K562 (cell line): ENCODE data around the gene RPS6KA2. TPM values are rescaled to one million over a fixed set of nuclear protein-coding genes. Genes with fewer than 3 reads are reported as not detected.

Source experiments
- ATAC-seq: fragments of 200-7000 bp; cut with Tn5 transposase; 3 replicates; pipeline ENCODE4 v1.9.1; 2020; ENCODE audit warnings: moderate library complexity
- BruUV-seq: library from RNA; stranded (reverse); fragments of 400-500 nt; replicated peaks from 2 replicates; lab custom pipeline; 2021; lab: Mats Ljungman, UMichigan
- CTCF ChIA-PET: fragments of 300-600 bp; formaldehyde crosslinking; extraction: SDS; loops from one replicate; lab custom pipeline; 2021; ENCODE audit warnings: low intra/inter-chr PET ratio; lab: Yijun Ruan, JAX
- POLR2A ChIA-PET: fragments of 300-600, 350-650 bp; sonication (Branson Sonifier 250); formaldehyde crosslinking; extraction: SDS; loops from one replicate; lab custom pipeline; 2021; ENCODE audit warnings: antibody characterized with exemption, inconsistent platforms; lab: Yijun Ruan, JAX
- DNase-seq, 4 experiments: peaks; one replicate each; pipeline versions ENCODE4 v3.0.0 to v3.0.0-alpha.2; 2011 to 2018; ENCODE audit warnings: low spot score in 3 of 4, mixed read lengths in 3 of 4; ENCODE audit errors: extremely low read depth in 1 of 4
- FAIRE-seq: peaks from 2 replicates; lab custom pipeline; 2011; peaks lifted over from hg19 to GRCh38; lab: Jason Lieb, UNC
- H2AFZ ChIP-seq: 2 replicates; pipeline ENCODE4 v1.6.0; 2011; ENCODE audit warnings: low read depth, low read length, control low read depth, inconsistent platforms
- H3K27ac ChIP-seq: fragments of 200-600 bp; 3 replicates; pipeline ENCODE4 v1.8.0; 2011; ENCODE audit warnings: low read depth, mild to moderate bottlenecking, control low read depth, inconsistent platforms, low read length, moderate library complexity, mixed read lengths; ENCODE audit errors: extremely low read depth
- H3K27me3 ChIP-seq, 2 experiments: fragments of 300-600 bp in 1 of 2; 2 replicates in 1 of 2; 3 replicates in 1 of 2; pipeline versions ENCODE4 v1.6.0 to v1.8.0; 2011; ENCODE audit warnings: inconsistent platforms in 2 of 2, low read length in 2 of 2, mild to moderate bottlenecking in 1 of 2, mixed read lengths in 1 of 2, moderate library complexity in 1 of 2; ENCODE audit not compliant: control insufficient read depth in 2 of 2, insufficient read depth in 2 of 2
- H3K36me3 ChIP-seq: fragments of 300-600 bp; 3 replicates; pipeline ENCODE4 v1.8.0; 2011; ENCODE audit warnings: mild to moderate bottlenecking, low read length, inconsistent platforms; ENCODE audit not compliant: control insufficient read depth, insufficient read depth
- H3K4me1 ChIP-seq, 2 experiments: fragments of 200-600 bp in 1 of 2; replicated peaks in 1 of 2; 2 replicates in 1 of 2; 3 replicates in 1 of 2; pipeline versions ENCODE4 v1.5.1 to v1.8.0; 2011; ENCODE audit warnings: inconsistent platforms in 2 of 2, low read length in 2 of 2, mild to moderate bottlenecking in 1 of 2, mixed read lengths in 1 of 2, moderate library complexity in 1 of 2; ENCODE audit not compliant: control insufficient read depth in 2 of 2, insufficient read depth in 2 of 2
- H3K4me2 ChIP-seq: 2 replicates; pipeline ENCODE4 v1.6.1; 2011; ENCODE audit warnings: low read length, control low read depth, inconsistent platforms, mixed read lengths; ENCODE audit not compliant: insufficient read depth
- H3K4me3 ChIP-seq: fragments of 200-600 bp; sonication (generic), shearing (Covaris generic); 2 replicates; pipeline ENCODE4 v1.5.1; 2016; ENCODE audit warnings: control low read depth, inconsistent platforms
- H3K79me2 ChIP-seq: fragments of 200-600 bp; 3 replicates; pipeline ENCODE4 v1.8.0; 2011; ENCODE audit warnings: low read length, inconsistent platforms; ENCODE audit not compliant: control insufficient read depth, insufficient read depth
- H3K9ac ChIP-seq, 2 experiments: 2 replicates each; pipeline versions ENCODE4 v1.6.0 to v1.6.1; 2011; ENCODE audit warnings: low read depth in 2 of 2, low read length in 2 of 2, control low read depth in 1 of 2, inconsistent platforms in 1 of 2, mild to moderate bottlenecking in 1 of 2, mixed read lengths in 1 of 2; ENCODE audit not compliant: insufficient read depth in 1 of 2
- H3K9me1 ChIP-seq: one replicate; pipeline ENCODE4 v1.6.0; 2011; ENCODE audit warnings: inconsistent platforms, mild to moderate bottlenecking, low read length, moderate library complexity; ENCODE audit not compliant: control insufficient read depth, insufficient read depth
- H3K9me3 ChIP-seq: replicated peaks from 2 replicates; pipeline ENCODE4 v1.5.1; 2011; ENCODE audit warnings: low read depth, low read length, inconsistent platforms; ENCODE audit not compliant: control insufficient read depth, insufficient read depth
- H4K20me1 ChIP-seq: replicated peaks from 2 replicates; pipeline ENCODE4 v1.6.1; 2011; ENCODE audit warnings: low read length, inconsistent platforms, mixed read lengths; ENCODE audit not compliant: control insufficient read depth, insufficient read depth
- C11orf30 ChIP-seq: fragments of 450-650 bp; IDR thresholded peaks from 2 replicates; pipeline ENCODE4 v1.6.1; 2016; ENCODE audit warnings: low read depth, mild to moderate bottlenecking
- CBX5 ChIP-seq: IDR thresholded peaks from 2 replicates; pipeline ENCODE4 v1.6.1; 2014; ENCODE audit warnings: low read depth, borderline replicate concordance
- DDX20 ChIP-seq: fragments of 450-650 bp; IDR thresholded peaks from 2 replicates; pipeline ENCODE4 v1.6.1; 2016; ENCODE audit warnings: missing genetic modification characterization, low read depth, mild to moderate bottlenecking, missing compliant biosample characterization, moderate library complexity
- KDM4B ChIP-seq, 2 experiments: fragments of 450-650 bp in 1 of 2; sonication (generic) in 1 of 2; IDR thresholded peaks; 2 replicates each; pipeline ENCODE4 v1.6.1; 2016 to 2017; ENCODE audit warnings: borderline replicate concordance in 2 of 2, antibody characterized with exemption in 1 of 2, low read depth in 1 of 2, mild to moderate bottlenecking in 1 of 2
- MAFG ChIP-seq: fragments of 450-650 bp; conservative IDR thresholded peaks from 2 replicates; pipeline ENCODE4 v1.6.1; 2016; ENCODE audit warnings: missing genetic modification characterization, missing compliant biosample characterization
- MAFK ChIP-seq: IDR thresholded peaks from 2 replicates; pipeline ENCODE4 v1.6.1; 2011; ENCODE audit warnings: low read length, improper control_type of control experiment
- MAZ ChIP-seq, 2 experiments: fragments of 450-650 bp in 1 of 2; sonication (generic) in 1 of 2; formaldehyde crosslinking; IDR thresholded peaks in 1 of 2; conservative IDR thresholded peaks in 1 of 2; 2 replicates each; pipeline versions ENCODE4 v1.4.0 to v1.5.0; 2020; ENCODE audit warnings: mild to moderate bottlenecking in 1 of 2, missing genetic modification reagents in 1 of 2
- NFE2L1 ChIP-seq: fragments of 450-650 bp; IDR thresholded peaks from 2 replicates; pipeline ENCODE4 v1.6.1; 2016; ENCODE audit warnings: missing genetic modification characterization, low read depth, mild to moderate bottlenecking, missing compliant biosample characterization, moderate library complexity, borderline replicate concordance
- NFXL1 ChIP-seq: fragments of 450-650 bp; formaldehyde crosslinking; IDR thresholded peaks from 2 replicates; pipeline ENCODE4 v1.4.0; 2021; ENCODE audit warnings: mild to moderate bottlenecking
- POLR2AphosphoS2 ChIP-seq: IDR thresholded peaks from 2 replicates; pipeline ENCODE4 v1.6.1; 2012; ENCODE audit warnings: low read length, improper control_type of control experiment
- PTRF ChIP-seq: fragments of 450-650 bp; IDR thresholded peaks from 2 replicates; pipeline ENCODE4 v1.6.1; 2016; ENCODE audit warnings: mild to moderate bottlenecking, missing genetic modification characterization, missing compliant biosample characterization
- RCOR1 ChIP-seq, 2 experiments: IDR thresholded peaks; 2 replicates each; pipeline ENCODE4 v1.6.1; 2012; ENCODE audit warnings: low read depth in 2 of 2, low read length in 2 of 2, borderline replicate concordance in 1 of 2, improper control_type of control experiment in 1 of 2
- SAFB2 ChIP-seq: fragments of 200-400 bp; formaldehyde crosslinking; IDR thresholded peaks from 2 replicates; pipeline ENCODE4 v1.6.1; 2018; ENCODE audit warnings: borderline replicate concordance, low read length, low read depth, moderate library complexity; ENCODE audit not compliant: severe bottlenecking
- SIN3A ChIP-seq, 2 experiments: fragments of 150-350 bp in 1 of 2; IDR thresholded peaks; 2 replicates each; pipeline ENCODE4 v1.6.1; 2011 to 2016; ENCODE audit warnings: borderline replicate concordance in 2 of 2, low read depth in 2 of 2, low read length in 2 of 2, mild to moderate bottlenecking in 2 of 2, moderate library complexity in 2 of 2; ENCODE audit not compliant: control insufficient read depth in 1 of 2
- TCFL5 ChIP-seq: fragments of 250-450 bp; sonication (Bioruptor Pico); conservative IDR thresholded peaks from 2 replicates; pipeline ENCODE4 v1.6.1; 2021; ENCODE audit warnings: mild to moderate bottlenecking, moderate library complexity, matching md5 sums
- ZBED1 ChIP-seq: IDR thresholded peaks from 2 replicates; pipeline ENCODE4 v1.6.1; 2014
- ZBTB7A ChIP-seq: IDR thresholded peaks from 2 replicates; pipeline ENCODE4 v1.6.1; 2011; ENCODE audit warnings: low read depth, mild to moderate bottlenecking, low read length, moderate library complexity, borderline replicate concordance; ENCODE audit not compliant: control insufficient read depth
- ZNF316 ChIP-seq: fragments of 450-650 bp; IDR thresholded peaks from 2 replicates; pipeline ENCODE4 v1.6.1; 2016
- WGBS: fragments of 100-300 bp; shearing (Covaris generic); methylation state at CpG from one replicate; pipeline ENCODE4 v1.1.6; 2016; ENCODE audit warnings: low coverage, mixed read lengths; ENCODE audit not compliant: insufficient coverage; ENCODE audit errors: missing lambda C conversion rate; 5-methylcytosine and 5-hydroxymethylcytosine counted together
- in situ Hi-C: fragments of 300-500 bp; cut with MboI; formaldehyde crosslinking; loops from 4 replicates; pipeline ENCODE4 v1.15.0; 2018; ENCODE audit warnings: inconsistent platforms, mixed read lengths
- intact Hi-C: fragments of 100-400 bp; cut with micrococcal nuclease; formaldehyde crosslinking; loops from 2 replicates; pipeline ENCODE4 v1.14.2; 2022
- polyA plus RNA-seq, 8 experiments: library from polyadenylated mRNA; depleted of rRNA in 4 of 8; stranded (reverse) in 5 of 8; unstranded in 3 of 8; fragments of >200 nt; fragmentation: Nextera tagmentation in 2 of 8; fragmentation: Illumina TruSeq in 1 of 8; extraction: Ambion mirVana in 2 of 8; extraction: Trizol in 1 of 8; gene quantifications; 2 replicates each; pipeline versions ENCODE4 v1.2.1 to v1.2.3, GENCODE V29; 2011 to 2014; ENCODE audit warnings: inconsistent platforms in 1 of 8, missing spikeins in 1 of 8
- total RNA-seq, 7 experiments: library from RNA; depleted of rRNA in 6 of 7; stranded (reverse); fragments of >200 nt in 6 of 7; fragmentation: Illumina TruSeq in 2 of 7; extraction: Trizol in 2 of 7; gene quantifications; 2 replicates each; pipeline versions ENCODE4 v1.2.1 to v1.2.3, GENCODE V29; 2011 to 2021; ENCODE audit warnings: low replicate concordance in 1 of 7
- TF ChIP-seq, protein P1 (sequence below): sonication (generic); formaldehyde crosslinking; IDR thresholded peaks from 2 replicates; pipeline ENCODE4 v1.8.0; 2023; ENCODE audit warnings: missing genetic modification reagents, mild to moderate bottlenecking, borderline replicate concordance

The RPS6KA2 gene
- total and polyA plus RNA-seq, 9 of the 15 experiments (the other 6 are each of a cell fraction or from before 2014, with no cell fraction given): 0.29 to 1.00 (median 0.53) TPM

DNA sequence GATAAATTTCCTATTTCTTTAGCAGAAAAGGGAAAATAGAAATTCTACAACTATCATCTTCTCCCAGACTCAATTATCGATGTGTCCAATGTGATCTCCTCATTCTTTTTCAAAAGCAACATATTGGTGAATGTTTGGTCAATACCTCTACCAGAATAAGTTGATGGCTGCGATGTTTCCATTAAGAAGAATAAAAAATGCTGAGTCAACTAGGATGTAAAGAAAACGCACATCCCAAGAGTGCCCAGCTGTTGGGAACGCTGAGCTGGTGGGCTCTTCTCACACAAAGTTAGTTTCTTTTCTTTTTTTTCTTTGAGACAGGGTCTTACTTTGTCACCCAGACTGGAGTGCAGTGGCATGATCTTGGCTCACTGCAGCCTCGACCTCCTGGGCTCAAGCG is 80.4 kb downstream of the RPS6KA2 start:
- Histone ChIP-seq H3K36me3 (no peaks in the 10 kb centered on the region), H3K4me1 (no peaks in the 10 kb centered on the region), H3K79me2 (no peaks in the 10 kb centered on the region), H3K9me3 (no peaks in the 10 kb centered on the region), H4K20me1 (no peaks in the 10 kb centered on the region), H3K27ac (no peak overlapping the region), H3K9ac (no peak overlapping the region), H2AFZ (no peak overlapping the region), H3K9me1 (no peaks in the 10 kb centered on the region), H3K4me3 (no peak overlapping the region), H3K27me3 (peaks cover 37 to 67% of the 10 kb centered on the region in 2 experiments), H3K4me2 (no peak overlapping the region)
- FAIRE-seq: no peak
- intact Hi-C loops: no loop called here
- ChIA-PET CTCF (no interaction called here), POLR2A (interaction anchor here (0.6 to 0.7 kb wide), 2 partner anchors 16 to 52 kb away, joined by 3 to 5 read pairs; no protein-coding TSS in a partner anchor)
- no peak for DNase-seq
- ATAC-seq: no peak
- BruUV-seq: no TSS peak
- in situ Hi-C loops: no loop called here
- WGBS: 0% methylated on average over 6 of the region's 6 CpGs
- TF ChIP-seq ZNF316: peak; percentile 81
- no peak for TF ChIP-seq SIN3A (IDR thresholded peaks at IDR 0.05; ENCODE audit: borderline replicate concordance in 2 of 2, control insufficient read depth in 1 of 2, low read depth in 2 of 2, low read length in 2 of 2)
- no peak for TF ChIP-seq CBX5
- no peak for TF ChIP-seq RCOR1 (IDR thresholded peaks at IDR 0.05; ENCODE audit: borderline replicate concordance in 1 of 2, low read depth in 2 of 2, low read length in 2 of 2)
- TF ChIP-seq MAFG: peak; percentile 74
- no peak for TF ChIP-seq NFE2L1 (tag)
- no peak for TF ChIP-seq NFXL1
- no peak for TF ChIP-seq MAZ (CRISPR knock-in tag; conservative IDR thresholded peaks at IDR 0.05 in 1 of 2, IDR thresholded peaks at IDR 0.05 in 1 of 2)
- TF ChIP-seq C11orf30: peak; percentile 72
- no peak for TF ChIP-seq POLR2AphosphoS2
- TF ChIP-seq SAFB2: no peak
- peak; percentile 40; the same call in 1 of the 2 replicates for TF ChIP-seq MAFK
- TF ChIP-seq PTRF: no peak
- TF ChIP-seq DDX20: no peak
- TF ChIP-seq KDM4B (IDR thresholded peaks at IDR 0.05; ENCODE audit: borderline replicate concordance in 2 of 2, low read depth in 1 of 2): no peak
- TF ChIP-seq ZBED1: no peak
- TF ChIP-seq, protein P1, sequence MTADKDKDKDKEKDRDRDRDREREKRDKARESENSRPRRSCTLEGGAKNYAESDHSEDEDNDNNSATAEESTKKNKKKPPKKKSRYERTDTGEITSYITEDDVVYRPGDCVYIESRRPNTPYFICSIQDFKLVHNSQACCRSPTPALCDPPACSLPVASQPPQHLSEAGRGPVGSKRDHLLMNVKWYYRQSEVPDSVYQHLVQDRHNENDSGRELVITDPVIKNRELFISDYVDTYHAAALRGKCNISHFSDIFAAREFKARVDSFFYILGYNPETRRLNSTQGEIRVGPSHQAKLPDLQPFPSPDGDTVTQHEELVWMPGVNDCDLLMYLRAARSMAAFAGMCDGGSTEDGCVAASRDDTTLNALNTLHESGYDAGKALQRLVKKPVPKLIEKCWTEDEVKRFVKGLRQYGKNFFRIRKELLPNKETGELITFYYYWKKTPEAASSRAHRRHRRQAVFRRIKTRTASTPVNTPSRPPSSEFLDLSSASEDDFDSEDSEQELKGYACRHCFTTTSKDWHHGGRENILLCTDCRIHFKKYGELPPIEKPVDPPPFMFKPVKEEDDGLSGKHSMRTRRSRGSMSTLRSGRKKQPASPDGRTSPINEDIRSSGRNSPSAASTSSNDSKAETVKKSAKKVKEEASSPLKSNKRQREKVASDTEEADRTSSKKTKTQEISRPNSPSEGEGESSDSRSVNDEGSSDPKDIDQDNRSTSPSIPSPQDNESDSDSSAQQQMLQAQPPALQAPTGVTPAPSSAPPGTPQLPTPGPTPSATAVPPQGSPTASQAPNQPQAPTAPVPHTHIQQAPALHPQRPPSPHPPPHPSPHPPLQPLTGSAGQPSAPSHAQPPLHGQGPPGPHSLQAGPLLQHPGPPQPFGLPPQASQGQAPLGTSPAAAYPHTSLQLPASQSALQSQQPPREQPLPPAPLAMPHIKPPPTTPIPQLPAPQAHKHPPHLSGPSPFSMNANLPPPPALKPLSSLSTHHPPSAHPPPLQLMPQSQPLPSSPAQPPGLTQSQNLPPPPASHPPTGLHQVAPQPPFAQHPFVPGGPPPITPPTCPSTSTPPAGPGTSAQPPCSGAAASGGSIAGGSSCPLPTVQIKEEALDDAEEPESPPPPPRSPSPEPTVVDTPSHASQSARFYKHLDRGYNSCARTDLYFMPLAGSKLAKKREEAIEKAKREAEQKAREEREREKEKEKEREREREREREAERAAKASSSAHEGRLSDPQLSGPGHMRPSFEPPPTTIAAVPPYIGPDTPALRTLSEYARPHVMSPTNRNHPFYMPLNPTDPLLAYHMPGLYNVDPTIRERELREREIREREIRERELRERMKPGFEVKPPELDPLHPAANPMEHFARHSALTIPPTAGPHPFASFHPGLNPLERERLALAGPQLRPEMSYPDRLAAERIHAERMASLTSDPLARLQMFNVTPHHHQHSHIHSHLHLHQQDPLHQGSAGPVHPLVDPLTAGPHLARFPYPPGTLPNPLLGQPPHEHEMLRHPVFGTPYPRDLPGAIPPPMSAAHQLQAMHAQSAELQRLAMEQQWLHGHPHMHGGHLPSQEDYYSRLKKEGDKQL: no peak
- no peak for TF ChIP-seq TCFL5 (CRISPR knock-in tag)
- no peak for TF ChIP-seq ZBTB7A
